ENCODE measurements around the gene BRD9. TPM values are rescaled to one million over a fixed set of nuclear protein-coding genes. Genes with fewer than 3 reads are reported as not detected.

The BRD9 gene
- total and polyA plus RNA-seq, 2 of the 13 experiments (the other 11 are each of a cell fraction or from before 2014, with no cell fraction given), result 5.2 to 22.9 TPM

GRCh38 chr5:932628-933250 lies 40.1 kb upstream of the BRD9 start:
- Histone ChIP-seq H3K27ac (ENCODE audit: extremely low read length, insufficient read depth, low read length) (no peak overlapping the region), H3K27me3 (ENCODE audit: control insufficient read depth in 1 of 2, insufficient read depth in 2 of 2, low read length in 2 of 2) (peaks cover 2 to 23% of the 10 kb centered on the region in 2 experiments), H4K20me1 (ENCODE audit: insufficient read depth, low read length) (no peaks in the 10 kb centered on the region), H3K9ac (ENCODE audit: insufficient read depth, low read depth, low read length) (no peak overlapping the region), H3K4me1 (ENCODE audit: insufficient read depth, low read length) (no peaks in the 10 kb centered on the region), H3K36me3 (replicated peaks in 1 of 2; ENCODE audit: control insufficient read depth in 1 of 2, insufficient read depth in 2 of 2, low read length in 2 of 2) (no peaks in the 10 kb centered on the region), H3K4me3 (replicated peaks in 1 of 3; ENCODE audit: insufficient read depth in 1 of 3, low read depth in 2 of 3, low read length in 3 of 3) (no peak overlapping the region), H3K4me2 (ENCODE audit: low read depth, low read length) (no peak overlapping the region), H2AFZ (ENCODE audit: low read length) (no peak overlapping the region), H3K79me2 (ENCODE audit: insufficient read depth, low read length) (no peaks in the 10 kb centered on the region), H3K9me3 (ENCODE audit: low read length) (no peaks in the 10 kb centered on the region)
- no CpG with 5 or more reads among the region's 4 CpGs for WGBS (ENCODE audit: low lambda C conversion rate)
- in situ Hi-C loops (cut with HindIII; ENCODE audit: extremely low pct_ligation_motif_present, low pct_unique_long_range_greater_than_20kb), result no loop called here
- no peak for DNase-seq (ENCODE audit: low spot score)
- no peak; the same call in 2 of the 3 replicates for ATAC-seq
- FAIRE-seq, result no peak
- no TSS peak for BruUV-seq (replicated peaks)
- no peak for TF ChIP-seq ZMAT5 (CRISPR knock-in tag; IDR thresholded peaks at IDR 0.05; ENCODE audit: borderline replicate concordance, low read depth)
- no peak for TF ChIP-seq SRSF1 (optimal IDR thresholded peaks at IDR 0.05; ENCODE audit: low read depth, low read length)
- no peak for TF ChIP-seq SP1 (IDR thresholded peaks at IDR 0.05)
- no peak for TF ChIP-seq SP1 (CRISPR knock-in tag; IDR thresholded peaks at IDR 0.05)
- no peak for TF ChIP-seq ZNF839 (CRISPR knock-in tag; IDR thresholded peaks at IDR 0.05; ENCODE audit: borderline replicate concordance)
- TF ChIP-seq KLF12 (CRISPR knock-in tag; IDR thresholded peaks at IDR 0.05; ENCODE audit: borderline replicate concordance), result no peak
- no peak for TF ChIP-seq ATF3 (CRISPR knock-in tag; IDR thresholded peaks at IDR 0.05)
- TF ChIP-seq ZNF138 (CRISPR knock-in tag; IDR thresholded peaks at IDR 0.05; ENCODE audit: low read depth), result no peak
- no peak for TF ChIP-seq SP2 (CRISPR knock-in tag; IDR thresholded peaks at IDR 0.05)
- TF ChIP-seq ADNP (CRISPR knock-in tag; IDR thresholded peaks at IDR 0.05), result no peak
- no peak for TF ChIP-seq SUZ12 (IDR thresholded peaks at IDR 0.05; ENCODE audit: low read depth, low read length)
- no peak for TF ChIP-seq SNAPC5 (CRISPR knock-in tag; IDR thresholded peaks at IDR 0.05; ENCODE audit: borderline replicate concordance)
- TF ChIP-seq TBP (CRISPR knock-in tag; IDR thresholded peaks at IDR 0.05), result no peak
- no peak for TF ChIP-seq ZNF703 (CRISPR knock-in tag; IDR thresholded peaks at IDR 0.05; ENCODE audit: borderline replicate concordance)
- no peak for TF ChIP-seq SNAPC2 (CRISPR knock-in tag; IDR thresholded peaks at IDR 0.05)
- no peak for TF ChIP-seq ZNF879 (CRISPR knock-in tag; IDR thresholded peaks at IDR 0.05)
- intact Hi-C loops (cut with micrococcal nuclease; ENCODE audit: unreplicated experiment), result no loop called here
- ChIA-PET CTCF (ENCODE audit: low intra/inter-chr PET ratio, low total read pairs) (no interaction called here), POLR2A (no interaction called here)

Data from HepG2 (cell line).